Right atrium auricular region (tissue), 2 donors: ENCODE measurements around the gene ALDH9A1. TPM values are rescaled to one million over a fixed set of nuclear protein-coding genes. Genes with fewer than 3 reads are reported as not detected.

ENCODE experiments used
- DNase-seq: peaks from one replicate; pipeline ENCODE4 v3.0.0-alpha.2; 2019; ENCODE audit warnings: low spot score
- H3K27ac ChIP-seq, 2 donors: fragments of 200-600 bp; sonication (generic); 1 replicate in 1 of 2; 2 replicates in 1 of 2; pipeline ENCODE4 v1.5.1; 2016 to 2019
- H3K27me3 ChIP-seq, 2 donors: fragments of 200-600 bp; sonication (generic); one replicate each; pipeline versions ENCODE4 v1.5.1 to v1.6.0; 2017 to 2019
- H3K36me3 ChIP-seq: fragments of 200-600 bp; sonication (generic); one replicate; pipeline ENCODE4 v1.5.1; 2016
- H3K4me1 ChIP-seq, 2 donors: fragments of 200-600 bp; sonication (generic); one replicate each; pipeline versions ENCODE4 v1.5.1 to v1.6.0; 2017 to 2019
- H3K4me3 ChIP-seq, 2 donors: fragments of 200-600 bp; sonication (generic); 1 replicate in 1 of 2; 2 replicates in 1 of 2; pipeline ENCODE4 v1.5.1; 2017 to 2019; ENCODE audit warnings: mild to moderate bottlenecking in 1 of 2, moderate library complexity in 1 of 2
- H3K9me3 ChIP-seq, 2 donors: fragments of 200-600 bp; sonication (generic); one replicate each; pipeline ENCODE4 v1.5.1; 2019
- CTCF ChIP-seq, 2 donors: fragments of 200-600 bp; sonication (generic); IDR thresholded peaks; one replicate each; pipeline ENCODE4 v1.5.1; 2019; ENCODE audit warnings: antibody characterized with exemption in 2 of 2
- total RNA-seq, 2 donors: library from RNA; depleted of rRNA; stranded (reverse); fragments of >200 nt; gene quantifications; one replicate each; pipeline ENCODE4 v1.1.0, GENCODE V29; 2016

Gene ALDH9A1
- total RNA-seq, 2 donors from 2014 or later: 55.0 to 66.2 TPM

- Histone ChIP-seq H3K9me3 (no peaks in the 10 kb centered on the region), H3K36me3 (no peaks in the 10 kb centered on the region), H3K4me3 (no peak overlapping the region), H3K4me1 (peaks cover 0 to 27% of the 10 kb centered on the region in 2 donors), H3K27me3 (no peaks in the 10 kb centered on the region), H3K27ac (no peak overlapping the region)
- no peak for DNase-seq
- no peak for TF ChIP-seq CTCF (IDR thresholded peaks at IDR 0.05)
These were observed 69.2 kb downstream of the ALDH9A1 start for GRCh38 chr1:165629151-165629550.

GRCh38 chr1:165628147-165628822 lies 70.1 kb downstream of the ALDH9A1 start:
- no peaks in the 10 kb centered on the region for H3K36me3 ChIP-seq
- H3K4me3 ChIP-seq: no peak overlapping the region
- no peak for TF ChIP-seq CTCF (IDR thresholded peaks at IDR 0.05)
- no peaks in the 10 kb centered on the region for H3K9me3 ChIP-seq
- H3K4me1 ChIP-seq: peaks cover 0 to 18% of the 10 kb centered on the region in 2 donors
- no peak for DNase-seq
- H3K27me3 ChIP-seq: no peaks in the 10 kb centered on the region
- H3K27ac ChIP-seq: no peak overlapping the region

- Histone ChIP-seq H3K9me3 (no peaks in the 10 kb centered on the region), H3K4me3 (no peak overlapping the region), H3K27me3 (no peaks in the 10 kb centered on the region), H3K27ac (no peak overlapping the region), H3K36me3 (no peaks in the 10 kb centered on the region), H3K4me1 (no peaks in the 10 kb centered on the region)
- no peak for TF ChIP-seq CTCF (IDR thresholded peaks at IDR 0.05)
- DNase-seq: no peak
These were observed 73.9 kb downstream of the ALDH9A1 start for GRCh38 chr1:165624441-165624840.

GRCh38 chr1:165623624-165624023 lies 74.7 kb downstream of the ALDH9A1 start:
- H3K9me3 ChIP-seq: no peaks in the 10 kb centered on the region
- no peaks in the 10 kb centered on the region for H3K27me3 ChIP-seq
- no peak for DNase-seq
- no peak overlapping the region for H3K27ac ChIP-seq
- H3K4me1 ChIP-seq: no peaks in the 10 kb centered on the region
- H3K36me3 ChIP-seq: no peaks in the 10 kb centered on the region
- no peak overlapping the region for H3K4me3 ChIP-seq
- no peak for TF ChIP-seq CTCF (IDR thresholded peaks at IDR 0.05)

- no peaks in the 10 kb centered on the region for H3K27me3 ChIP-seq
- TF ChIP-seq CTCF (IDR thresholded peaks at IDR 0.05): no peak
- no peaks in the 10 kb centered on the region for H3K4me1 ChIP-seq
- no peaks in the 10 kb centered on the region for H3K36me3 ChIP-seq
- no peak overlapping the region for H3K27ac ChIP-seq
- no peak overlapping the region for H3K4me3 ChIP-seq
- no peak for DNase-seq
- H3K9me3 ChIP-seq: no peaks in the 10 kb centered on the region
These were observed 78.7 kb downstream of the ALDH9A1 start for GRCh38 chr1:165619647-165620151.
